ENCODE results near the gene FPR3.
A peak's percentile ranks its signal among the peaks of the same experiment; 100 is the strongest.

The FPR3 gene

DNA sequence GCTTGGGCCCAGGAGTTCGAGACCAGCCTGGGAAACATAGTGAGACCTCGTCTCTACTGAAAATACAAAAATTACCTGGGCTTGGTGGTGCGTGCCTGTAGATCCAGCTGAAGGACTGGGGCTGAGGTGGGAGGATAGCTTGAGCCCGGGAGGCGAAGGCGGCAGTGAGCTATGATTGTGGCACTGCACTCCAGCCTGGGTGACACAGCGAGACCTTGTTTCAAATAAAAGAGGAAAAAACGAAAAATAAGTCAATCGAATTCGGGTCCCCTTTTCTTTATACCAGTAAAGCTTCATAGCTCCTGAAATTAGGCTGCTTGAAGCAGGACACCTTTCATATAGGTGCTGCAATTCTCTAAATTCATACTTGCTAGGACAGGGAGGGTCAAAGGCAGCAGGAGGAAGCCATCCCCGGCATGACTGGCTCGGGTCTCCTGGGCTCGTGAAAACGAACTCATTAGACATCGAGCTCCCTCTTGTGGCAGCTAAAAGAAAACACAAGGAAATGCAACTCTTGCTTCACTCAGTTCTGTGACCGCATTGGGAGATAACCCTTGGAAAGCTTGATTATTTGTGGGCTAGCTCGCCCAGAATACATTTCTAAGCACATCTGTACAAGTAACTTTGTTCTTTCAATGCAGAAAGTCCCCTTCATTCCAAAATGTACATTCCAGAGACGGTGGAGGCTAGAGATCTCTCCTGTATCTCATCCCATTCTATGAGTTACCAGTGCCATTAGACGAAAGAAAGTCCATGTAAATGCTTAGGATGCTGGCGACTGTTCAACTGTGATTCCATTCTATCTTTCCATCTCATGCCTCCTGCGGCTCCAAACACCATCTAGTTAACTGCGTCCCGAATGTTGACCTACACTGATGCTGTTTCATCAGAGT, 17.1 kb upstream of the FPR3 start:
- TF ChIP-seq CTCF (IDR thresholded peaks at IDR 0.05; ENCODE audit: extremely low read depth, missing control alignments) = peak; percentile 55

GRCh38 chr19:51779181-51779580, 15.8 kb upstream of the FPR3 start:
- no peak for TF ChIP-seq CTCF (IDR thresholded peaks at IDR 0.05; ENCODE audit: extremely low read depth, missing control alignments)
- DNase-seq (ENCODE audit: low spot score) = no peak

More for the DNA sequence above, 17.1 kb upstream of the FPR3 start:
- DNase-seq (ENCODE audit: low spot score) = peak; percentile 54

DNA sequence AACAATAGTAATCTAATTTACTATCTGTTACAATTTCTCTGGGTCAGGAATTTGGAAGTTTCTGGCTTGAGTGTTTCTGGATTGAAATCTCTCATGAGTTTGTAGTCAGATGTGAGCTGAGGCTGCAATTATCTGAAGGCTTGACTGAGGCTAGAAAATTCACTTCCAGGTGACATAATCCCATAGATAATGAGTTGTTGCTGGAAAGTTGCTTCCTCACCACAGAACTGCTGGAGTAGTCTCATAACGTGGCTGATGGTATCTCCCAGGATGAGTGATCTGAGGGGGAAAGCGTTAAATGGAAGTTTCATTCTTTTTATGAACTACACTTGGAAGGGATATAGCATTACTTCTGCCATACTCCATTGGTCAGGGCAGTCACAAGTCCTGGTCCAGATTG, 15.3 kb upstream of the FPR3 start:
- no peak for TF ChIP-seq CTCF (IDR thresholded peaks at IDR 0.05; ENCODE audit: extremely low read depth, missing control alignments)
- no peak for DNase-seq (ENCODE audit: low spot score)

DNA sequence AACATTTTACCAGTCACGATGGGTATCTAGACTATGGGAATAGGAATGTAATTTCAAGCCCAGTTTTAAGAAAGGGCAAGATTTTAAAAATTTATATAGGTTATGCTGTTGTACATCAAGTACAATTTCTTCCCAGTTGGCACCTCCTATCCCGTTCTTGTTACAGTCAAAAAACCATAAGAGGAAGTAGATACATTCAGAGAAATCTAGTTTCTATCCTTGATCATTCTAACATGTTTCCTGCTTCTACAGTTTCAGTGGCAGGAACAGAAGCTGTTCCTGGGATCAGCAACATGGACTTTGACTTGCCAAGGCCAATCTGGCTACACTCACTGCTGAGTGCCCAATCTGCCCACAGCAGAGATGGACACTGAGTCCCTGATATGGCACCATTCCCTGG, 14.7 kb upstream of the FPR3 start:
- no peak for DNase-seq (ENCODE audit: low spot score)
- TF ChIP-seq CTCF (IDR thresholded peaks at IDR 0.05; ENCODE audit: extremely low read depth, missing control alignments) = no peak

DNA sequence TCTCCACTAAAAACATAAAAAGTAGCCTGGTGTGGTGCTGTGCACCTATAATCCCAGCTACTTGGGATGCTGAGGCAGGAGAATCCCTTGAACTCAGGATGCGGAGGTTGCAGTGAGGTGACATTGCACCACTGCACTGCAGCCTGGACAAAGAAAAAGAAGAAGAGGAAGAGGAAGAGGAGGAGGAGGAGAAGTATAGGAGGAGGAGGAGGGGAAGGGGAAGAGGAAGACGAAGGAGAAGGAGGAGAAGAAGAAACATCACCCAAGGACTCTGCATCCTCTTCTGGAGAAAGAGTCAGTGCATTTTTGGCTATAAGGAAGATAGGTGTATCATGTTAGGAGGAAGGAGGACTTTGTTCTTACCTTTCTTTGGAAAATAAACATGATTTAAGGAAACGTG, 13.0 kb upstream of the FPR3 start:
- no peak for TF ChIP-seq CTCF (IDR thresholded peaks at IDR 0.05; ENCODE audit: extremely low read depth, missing control alignments)
- DNase-seq (ENCODE audit: low spot score) = no peak

GRCh38 chr19:51783372-51783771, 11.6 kb upstream of the FPR3 start:
- no peak for TF ChIP-seq CTCF (IDR thresholded peaks at IDR 0.05; ENCODE audit: extremely low read depth, missing control alignments)
- DNase-seq (ENCODE audit: low spot score) = no peak

- TF ChIP-seq CTCF (IDR thresholded peaks at IDR 0.05; ENCODE audit: extremely low read depth, missing control alignments) = no peak
- DNase-seq (ENCODE audit: low spot score) = no peak
These were observed 10.7 kb upstream of the FPR3 start for GRCh38 chr19:51784109-51784785.
